ENCODE measurements around the gene ARHGAP4. TPM values are rescaled to one million over a fixed set of nuclear protein-coding genes. Genes with fewer than 3 reads are reported as not detected.

ARHGAP4 gene
- polyA plus RNA-seq, 1 donor: 21.5 TPM

- no peak for DNase-seq (ENCODE audit: low read depth)
Observed at GRCh38 chrX:153963546-153963945, 37.5 kb upstream of the ARHGAP4 start.

GRCh38 chrX:153961292-153961691, 35.2 kb upstream of the ARHGAP4 start:
- DNase-seq (ENCODE audit: low read depth): no peak

- DNase-seq (ENCODE audit: low read depth): no peak
Observed at GRCh38 chrX:153960786-153961185, 34.7 kb upstream of the ARHGAP4 start.

GRCh38 chrX:153960077-153960476, 34.0 kb upstream of the ARHGAP4 start:
- no peak for DNase-seq (ENCODE audit: low read depth)

GRCh38 chrX:153959649-153960048, 33.6 kb upstream of the ARHGAP4 start:
- DNase-seq (ENCODE audit: low read depth): no peak

GRCh38 chrX:153958605-153959004, 32.5 kb upstream of the ARHGAP4 start:
- no peak for DNase-seq (ENCODE audit: low read depth)

GRCh38 chrX:153957224-153957623, 31.2 kb upstream of the ARHGAP4 start:
- no peak for DNase-seq (ENCODE audit: low read depth)

GRCh38 chrX:153956044-153956907, 30.2 kb upstream of the ARHGAP4 start:
- DNase-seq (ENCODE audit: low read depth): no peak

- no peak for DNase-seq (ENCODE audit: low read depth)
Observed at GRCh38 chrX:153955228-153955732, 29.2 kb upstream of the ARHGAP4 start.

GRCh38 chrX:153954558-153955227, 28.6 kb upstream of the ARHGAP4 start:
- no peak for DNase-seq (ENCODE audit: low read depth)

GRCh38 chrX:153953892-153954557, 28.0 kb upstream of the ARHGAP4 start:
- DNase-seq (ENCODE audit: low read depth): no peak

- no peak for DNase-seq (ENCODE audit: low read depth)
Observed at GRCh38 chrX:153953342-153953830, 27.3 kb upstream of the ARHGAP4 start.

- DNase-seq (ENCODE audit: low read depth): no peak
Observed at GRCh38 chrX:153952373-153953026, 26.4 kb upstream of the ARHGAP4 start.

- DNase-seq (ENCODE audit: low read depth): no peak
Observed at GRCh38 chrX:153951683-153952372, 25.8 kb upstream of the ARHGAP4 start.

GRCh38 chrX:153950127-153950526, 24.1 kb upstream of the ARHGAP4 start:
- no peak for DNase-seq (ENCODE audit: low read depth)

GRCh38 chrX:153948847-153949805, 23.1 kb upstream of the ARHGAP4 start:
- DNase-seq (ENCODE audit: low read depth): no peak

- DNase-seq (ENCODE audit: low read depth): no peak
Observed at GRCh38 chrX:153948002-153948466, 22.0 kb upstream of the ARHGAP4 start.

- no peak for DNase-seq (ENCODE audit: low read depth)
Observed at GRCh38 chrX:153947009-153947769, 21.1 kb upstream of the ARHGAP4 start.

Measured in forelimb muscle (tissue), 1 donor.